ENCODE results near the gene PPP6R2.

PPP6R2 gene

GRCh38 chr22:50471197-50471847, 128.2 kb downstream of the PPP6R2 start:
- DNase-seq = no peak

GRCh38 chr22:50471962-50472361, 128.8 kb downstream of the PPP6R2 start:
- no peak for DNase-seq

- DNase-seq = no peak
These were observed 130.0 kb downstream of the PPP6R2 start for GRCh38 chr22:50473088-50473487.

GRCh38 chr22:50473855-50474671, 130.9 kb downstream of the PPP6R2 start:
- peak; percentile 61 for DNase-seq

GRCh38 chr22:50474710-50475651, 131.9 kb downstream of the PPP6R2 start, which contains the start of gene SBF1:
Gene SBF1, minus strand, starts transcription at chr22:50475035. Its CDS starts 195 bp downstream, at chr22:50474840.
- DNase-seq = peak; percentile 91

- no peak for DNase-seq
These were observed 132.5 kb downstream of the PPP6R2 start for GRCh38 chr22:50475652-50476002.

- no peak for DNase-seq
These were observed 133.7 kb downstream of the PPP6R2 start for GRCh38 chr22:50476868-50477267.

GRCh38 chr22:50477923-50478322, 134.8 kb downstream of the PPP6R2 start:
- no peak for DNase-seq

GRCh38 chr22:50479721-50480120, 136.6 kb downstream of the PPP6R2 start:
- DNase-seq = no peak

- no peak for DNase-seq
These were observed 137.9 kb downstream of the PPP6R2 start for GRCh38 chr22:50481045-50481439.

- peak; percentile 39 for DNase-seq
These were observed 138.4 kb downstream of the PPP6R2 start, which contains the start of gene ADM2 for GRCh38 chr22:50481440-50482106. Gene ADM2, plus strand, starts transcription at chr22:50481543. Its CDS starts 305 bp downstream, at chr22:50481848.

- no peak for DNase-seq
These were observed 139.3 kb downstream of the PPP6R2 start for GRCh38 chr22:50482107-50483074.

- no peak for DNase-seq
These were observed 140.0 kb downstream of the PPP6R2 start for GRCh38 chr22:50483106-50483505.

GRCh38 chr22:50483556-50483955, 140.4 kb downstream of the PPP6R2 start:
- no peak for DNase-seq

- DNase-seq = no peak
These were observed 141.1 kb downstream of the PPP6R2 start for GRCh38 chr22:50483977-50484853.

GRCh38 chr22:50485221-50486131, 142.3 kb downstream of the PPP6R2 start:
- DNase-seq = peak; percentile 28

GRCh38 chr22:50486561-50487289, 143.6 kb downstream of the PPP6R2 start, which contains the start of gene MIOX:
Gene MIOX, plus strand, starts transcription at chr22:50486859. Its CDS starts 39 bp downstream, at chr22:50486898.
- peak; percentile 62 for DNase-seq

Data from EL (cell line).